K562 (cell line): ENCODE data around the gene METAP2. TPM values are rescaled to one million over a fixed set of nuclear protein-coding genes. Genes with fewer than 3 reads are reported as not detected.
A peak's percentile ranks its signal among the peaks of the same experiment; 100 is the strongest.

ENCODE experiments used
- ATAC-seq: fragments of 200-7000 bp; cut with Tn5 transposase; 3 replicates; pipeline ENCODE4 v1.9.1; 2020; ENCODE audit warnings: moderate library complexity
- BruUV-seq: library from RNA; stranded (reverse); fragments of 400-500 nt; replicated peaks from 2 replicates; lab custom pipeline; 2021; lab: Mats Ljungman, UMichigan
- CTCF ChIA-PET: fragments of 300-600 bp; formaldehyde crosslinking; extraction: SDS; loops from one replicate; lab custom pipeline; 2021; ENCODE audit warnings: low intra/inter-chr PET ratio; lab: Yijun Ruan, JAX
- POLR2A ChIA-PET: fragments of 300-600, 350-650 bp; sonication (Branson Sonifier 250); formaldehyde crosslinking; extraction: SDS; loops from one replicate; lab custom pipeline; 2021; ENCODE audit warnings: antibody characterized with exemption, inconsistent platforms; lab: Yijun Ruan, JAX
- DNase-seq, 4 experiments: peaks; one replicate each; pipeline versions ENCODE4 v3.0.0 to v3.0.0-alpha.2; 2011 to 2018; ENCODE audit warnings: low spot score in 3 of 4, mixed read lengths in 3 of 4; ENCODE audit errors: extremely low read depth in 1 of 4
- FAIRE-seq: peaks from 2 replicates; lab custom pipeline; 2011; peaks lifted over from hg19 to GRCh38; lab: Jason Lieb, UNC
- H2AFZ ChIP-seq: 2 replicates; pipeline ENCODE4 v1.6.0; 2011; ENCODE audit warnings: low read depth, low read length, control low read depth, inconsistent platforms
- H3K27ac ChIP-seq: fragments of 200-600 bp; 3 replicates; pipeline ENCODE4 v1.8.0; 2011; ENCODE audit warnings: low read depth, mild to moderate bottlenecking, control low read depth, inconsistent platforms, low read length, moderate library complexity, mixed read lengths; ENCODE audit errors: extremely low read depth
- H3K27me3 ChIP-seq, 2 experiments: fragments of 300-600 bp in 1 of 2; 2 replicates in 1 of 2; 3 replicates in 1 of 2; pipeline versions ENCODE4 v1.6.0 to v1.8.0; 2011; ENCODE audit warnings: inconsistent platforms in 2 of 2, low read length in 2 of 2, mild to moderate bottlenecking in 1 of 2, mixed read lengths in 1 of 2, moderate library complexity in 1 of 2; ENCODE audit not compliant: control insufficient read depth in 2 of 2, insufficient read depth in 2 of 2
- H3K36me3 ChIP-seq: fragments of 300-600 bp; 3 replicates; pipeline ENCODE4 v1.8.0; 2011; ENCODE audit warnings: mild to moderate bottlenecking, low read length, inconsistent platforms; ENCODE audit not compliant: control insufficient read depth, insufficient read depth
- H3K4me1 ChIP-seq, 2 experiments: fragments of 200-600 bp in 1 of 2; replicated peaks in 1 of 2; 2 replicates in 1 of 2; 3 replicates in 1 of 2; pipeline versions ENCODE4 v1.5.1 to v1.8.0; 2011; ENCODE audit warnings: inconsistent platforms in 2 of 2, low read length in 2 of 2, mild to moderate bottlenecking in 1 of 2, mixed read lengths in 1 of 2, moderate library complexity in 1 of 2; ENCODE audit not compliant: control insufficient read depth in 2 of 2, insufficient read depth in 2 of 2
- H3K4me2 ChIP-seq: 2 replicates; pipeline ENCODE4 v1.6.1; 2011; ENCODE audit warnings: low read length, control low read depth, inconsistent platforms, mixed read lengths; ENCODE audit not compliant: insufficient read depth
- H3K4me3 ChIP-seq: fragments of 200-600 bp; sonication (generic), shearing (Covaris generic); 2 replicates; pipeline ENCODE4 v1.5.1; 2016; ENCODE audit warnings: control low read depth, inconsistent platforms
- H3K79me2 ChIP-seq: fragments of 200-600 bp; 3 replicates; pipeline ENCODE4 v1.8.0; 2011; ENCODE audit warnings: low read length, inconsistent platforms; ENCODE audit not compliant: control insufficient read depth, insufficient read depth
- H3K9ac ChIP-seq, 2 experiments: 2 replicates each; pipeline versions ENCODE4 v1.6.0 to v1.6.1; 2011; ENCODE audit warnings: low read depth in 2 of 2, low read length in 2 of 2, control low read depth in 1 of 2, inconsistent platforms in 1 of 2, mild to moderate bottlenecking in 1 of 2, mixed read lengths in 1 of 2; ENCODE audit not compliant: insufficient read depth in 1 of 2
- H3K9me1 ChIP-seq: one replicate; pipeline ENCODE4 v1.6.0; 2011; ENCODE audit warnings: inconsistent platforms, mild to moderate bottlenecking, low read length, moderate library complexity; ENCODE audit not compliant: control insufficient read depth, insufficient read depth
- H3K9me3 ChIP-seq: replicated peaks from 2 replicates; pipeline ENCODE4 v1.5.1; 2011; ENCODE audit warnings: low read depth, low read length, inconsistent platforms; ENCODE audit not compliant: control insufficient read depth, insufficient read depth
- H4K20me1 ChIP-seq: replicated peaks from 2 replicates; pipeline ENCODE4 v1.6.1; 2011; ENCODE audit warnings: low read length, inconsistent platforms, mixed read lengths; ENCODE audit not compliant: control insufficient read depth, insufficient read depth
- CEBPG ChIP-seq, 3 experiments: fragments of 200-800 bp in 1 of 3; sonication (Bioruptor generic) in 1 of 3; sonication (generic) in 1 of 3; formaldehyde crosslinking in 1 of 3; IDR thresholded peaks in 2 of 3; conservative IDR thresholded peaks in 1 of 3; 2 replicates each; pipeline versions ENCODE4 v1.6.1 to v1.8.0; 2016 to 2022; ENCODE audit warnings: missing compliant biosample characterization in 2 of 3, missing genetic modification characterization in 2 of 3, mild to moderate bottlenecking in 1 of 3, missing genetic modification reagents in 1 of 3
- MAFF ChIP-seq: IDR thresholded peaks from 2 replicates; pipeline ENCODE4 v1.6.1; 2012; ENCODE audit warnings: low read length, improper control_type of control experiment
- PHB2 ChIP-seq: fragments of 450-650 bp; IDR thresholded peaks from 2 replicates; pipeline ENCODE4 v1.6.1; 2017; ENCODE audit warnings: low read depth
- PHF21A ChIP-seq: fragments of 450-650 bp; IDR thresholded peaks from 2 replicates; pipeline ENCODE4 v1.6.1; 2017; ENCODE audit warnings: low read depth, borderline replicate concordance
- PML ChIP-seq: IDR thresholded peaks from 2 replicates; pipeline ENCODE4 v1.6.1; 2012; ENCODE audit warnings: low read length, inconsistent platforms
- SMARCA5 ChIP-seq: fragments of 450-650 bp; IDR thresholded peaks from 2 replicates; pipeline ENCODE4 v1.6.1; 2016
- STAT5A ChIP-seq: IDR thresholded peaks from 2 replicates; pipeline ENCODE4 v1.6.1; 2012; ENCODE audit warnings: low read length, inconsistent platforms, borderline replicate concordance
- ZFX ChIP-seq: sonication (generic); formaldehyde crosslinking; IDR thresholded peaks from 2 replicates; pipeline ENCODE4 v1.8.0; 2022; ENCODE audit warnings: mild to moderate bottlenecking, missing genetic modification reagents, moderate library complexity
- ZNF324 ChIP-seq: fragments of 250-450 bp; sonication (Bioruptor Pico); IDR thresholded peaks from 2 replicates; pipeline ENCODE4 v1.4.0; 2020; ENCODE audit warnings: mild to moderate bottlenecking
- ZNF668 ChIP-seq: fragments of 250-450 bp; sonication (Bioruptor Pico); IDR thresholded peaks from 2 replicates; pipeline ENCODE4 v1.8.0; 2022; ENCODE audit warnings: mild to moderate bottlenecking, inconsistent platforms
- WGBS: fragments of 100-300 bp; shearing (Covaris generic); methylation state at CpG from one replicate; pipeline ENCODE4 v1.1.6; 2016; ENCODE audit warnings: low coverage, mixed read lengths; ENCODE audit not compliant: insufficient coverage; ENCODE audit errors: missing lambda C conversion rate; 5-methylcytosine and 5-hydroxymethylcytosine counted together
- in situ Hi-C: fragments of 300-500 bp; cut with MboI; formaldehyde crosslinking; loops from 4 replicates; pipeline ENCODE4 v1.15.0; 2018; ENCODE audit warnings: inconsistent platforms, mixed read lengths
- intact Hi-C: fragments of 100-400 bp; cut with micrococcal nuclease; formaldehyde crosslinking; loops from 2 replicates; pipeline ENCODE4 v1.14.2; 2022
- polyA plus RNA-seq, 8 experiments: library from polyadenylated mRNA; depleted of rRNA in 4 of 8; stranded (reverse) in 5 of 8; unstranded in 3 of 8; fragments of >200 nt; fragmentation: Nextera tagmentation in 2 of 8; fragmentation: Illumina TruSeq in 1 of 8; extraction: Ambion mirVana in 2 of 8; extraction: Trizol in 1 of 8; gene quantifications; 2 replicates each; pipeline versions ENCODE4 v1.2.1 to v1.2.3, GENCODE V29; 2011 to 2014; ENCODE audit warnings: inconsistent platforms in 1 of 8, missing spikeins in 1 of 8
- total RNA-seq, 7 experiments: library from RNA; depleted of rRNA in 6 of 7; stranded (reverse); fragments of >200 nt in 6 of 7; fragmentation: Illumina TruSeq in 2 of 7; extraction: Trizol in 2 of 7; gene quantifications; 2 replicates each; pipeline versions ENCODE4 v1.2.1 to v1.2.3, GENCODE V29; 2011 to 2021; ENCODE audit warnings: low replicate concordance in 1 of 7

Gene METAP2
- total and polyA plus RNA-seq, 9 of the 15 experiments (the other 6 are each of a cell fraction or from before 2014, with no cell fraction given): 75.5 to 205 (median 164) TPM

DNA sequence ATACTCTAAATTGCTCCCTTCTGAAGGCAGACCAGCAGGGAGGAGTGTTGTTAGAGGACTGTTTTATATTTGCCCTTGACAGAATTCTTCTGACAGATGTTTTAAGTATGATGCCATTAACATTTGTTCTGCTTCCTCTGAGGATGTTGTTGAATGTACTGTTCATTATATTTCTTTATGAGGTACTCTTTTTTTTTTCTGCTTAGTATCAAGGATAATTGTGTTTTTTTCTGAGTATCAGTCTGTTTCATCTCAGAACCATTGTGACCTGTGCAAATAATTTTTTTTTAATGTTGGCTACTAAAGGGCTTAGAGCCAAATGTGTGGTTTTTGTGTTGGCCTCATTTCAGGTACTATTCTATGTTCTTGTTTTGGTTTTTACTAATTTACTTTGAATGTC is 10.6 kb downstream of the METAP2 start (continued):
- TF ChIP-seq ZFX (CRISPR knock-in tag) (no peak), MAFF (no peak), ZNF668 (CRISPR knock-in tag) (no peak), PHB2 (no peak)

- CTCF ChIA-PET: no interaction called here
- peaks cover 90% of the 10 kb centered on the region for H3K36me3 ChIP-seq
Measured at GRCh38 chr12:95487024-95487423, 13.1 kb downstream of the METAP2 start.

More at GRCh38 chr12:95487024-95487423, 13.1 kb downstream of the METAP2 start:
- Histone ChIP-seq H3K79me2 (peaks cover 33% of the 10 kb centered on the region), H3K4me3 (no peak overlapping the region), H3K9me3 (no peaks in the 10 kb centered on the region), H3K9ac (no peak overlapping the region), H4K20me1 (no peaks in the 10 kb centered on the region), H3K27ac (no peak overlapping the region), H3K4me1 (no peaks in the 10 kb centered on the region), H3K27me3 (no peaks in the 10 kb centered on the region), H2AFZ (no peak overlapping the region), H3K9me1 (no peaks in the 10 kb centered on the region), H3K4me2 (no peak overlapping the region)
- in situ Hi-C loops: no loop called here
- FAIRE-seq (no peak), ATAC-seq (no peak), DNase-seq (no peak)
- 96% methylated on average over 2 of the region's 2 CpGs for WGBS
- TF ChIP-seq PHF21A: no peak
- TF ChIP-seq PML: no peak
- TF ChIP-seq CEBPG (CRISPR knock-in tag; IDR thresholded peaks at IDR 0.05): no peak
- peak in 1 of 2 experiments; percentile 13; a peak in 1 of 4 replicates for TF ChIP-seq CEBPG (tag; conservative IDR thresholded peaks at IDR 0.05 in 1 of 2, IDR thresholded peaks at IDR 0.05 in 1 of 2)
- TF ChIP-seq ZNF324 (CRISPR knock-in tag): no peak
- no peak for TF ChIP-seq SMARCA5
- no peak for TF ChIP-seq STAT5A
- POLR2A ChIA-PET: interaction anchor here (0.9 to 2.1 kb wide), 3 partner anchors 9 to 19 kb away, joined by 3 to 6 read pairs (median 3); partner anchors contain the start of gene METAP2
- intact Hi-C loops: no loop called here
- no TSS peak for BruUV-seq
